GM18517 (cell line): ENCODE data around the gene COL8A2.
"Not testable (repeated sequence)": the region's sequence is repeated elsewhere in the genome, so short reads cannot be mapped to it uniquely, and the experiment has no call there.

ENCODE experiments used
- ATAC-seq: cut with Tn5 transposase; IDR thresholded peaks from one replicate; pipeline ENCODE4 v1.9.1; 2021; ENCODE audit warnings: mild to moderate bottlenecking, moderate library complexity; ENCODE audit not compliant: unreplicated experiment

COL8A2 gene

GRCh38 chr1:36125129-36125991, at the start of gene COL8A2:
COL8A2 (minus strand) TSS chr1:36125222; CDS start chr1:36100242, 24,980 bp downstream.
- no peak for ATAC-seq

- no peak for ATAC-seq
Observed at GRCh38 chr1:36174713-36175112, 49.7 kb upstream of the COL8A2 start.

- no peak for ATAC-seq
Observed at GRCh38 chr1:36172983-36173382, 48.0 kb upstream of the COL8A2 start.

GRCh38 chr1:36172017-36172747, 47.2 kb upstream of the COL8A2 start:
- no peak for ATAC-seq

GRCh38 chr1:36170643-36171412, 45.8 kb upstream of the COL8A2 start:
- no peak for ATAC-seq

- ATAC-seq: no peak
Observed at GRCh38 chr1:36168514-36168913, 43.5 kb upstream of the COL8A2 start.

- ATAC-seq: no peak
Observed at GRCh38 chr1:36166938-36167905, 42.2 kb upstream of the COL8A2 start.

- ATAC-seq: no peak
Observed at GRCh38 chr1:36166136-36166535, 41.1 kb upstream of the COL8A2 start.

GRCh38 chr1:36165145-36165544, 40.1 kb upstream of the COL8A2 start:
- no peak for ATAC-seq

- no peak for ATAC-seq
Observed at GRCh38 chr1:36164361-36164760, 39.3 kb upstream of the COL8A2 start.

GRCh38 chr1:36163426-36163825, 38.4 kb upstream of the COL8A2 start:
- ATAC-seq: no peak

- ATAC-seq: no peak
Observed at GRCh38 chr1:36162680-36163239, 37.7 kb upstream of the COL8A2 start.

GRCh38 chr1:36161641-36162531, 36.9 kb upstream of the COL8A2 start:
- ATAC-seq: no peak

GRCh38 chr1:36160949-36161485, 36.0 kb upstream of the COL8A2 start:
- no peak for ATAC-seq

GRCh38 chr1:36160388-36160948, 35.4 kb upstream of the COL8A2 start:
- ATAC-seq: no peak

GRCh38 chr1:36159614-36160387, 34.8 kb upstream of the COL8A2 start:
- no peak for ATAC-seq

- ATAC-seq: not testable (repeated sequence)
Observed at GRCh38 chr1:36158827-36159252, 33.8 kb upstream of the COL8A2 start.
